Mucosa of descending colon (tissue), 3 donors: ENCODE measurements around the gene SLC6A17. TPM values are rescaled to one million over a fixed set of nuclear protein-coding genes. Genes with fewer than 3 reads are reported as not detected.

Source experiments
- ATAC-seq: fragments of 200-7000 bp; cut with Tn5 transposase; one replicate; pipeline ENCODE4 v1.9.1; 2020; ENCODE audit warnings: mild to moderate bottlenecking, moderate library complexity
- DNase-seq, 3 donors: peaks; one replicate each; pipeline ENCODE4 v3.0.0-alpha.2; 2020
- H3K36me3 ChIP-seq: fragments of 200-600 bp; one replicate; pipeline ENCODE4 v1.8.0; 2021; ENCODE audit warnings: low read depth, mild to moderate bottlenecking
- H3K4me1 ChIP-seq: fragments of 200-600 bp; one replicate; pipeline ENCODE4 v1.8.0; 2021; ENCODE audit warnings: low read depth, mild to moderate bottlenecking
- H3K4me3 ChIP-seq: fragments of 200-600 bp; one replicate; pipeline ENCODE4 v1.8.0; 2021; ENCODE audit warnings: mild to moderate bottlenecking
- H3K9me3 ChIP-seq: fragments of 200-600 bp; one replicate; pipeline ENCODE4 v1.8.0; 2021; ENCODE audit warnings: mild to moderate bottlenecking
- intact Hi-C, 2 donors: fragments of 100-400 bp; cut with DNase I in 1 of 2; cut with micrococcal nuclease in 1 of 2; formaldehyde crosslinking; loops; one replicate each; pipeline versions ENCODE4 v1.11.0 to v1.11.1; 2022; cut with DNase I, micrococcal nuclease
- total RNA-seq, 3 donors: library from RNA; stranded (reverse); fragmentation: NEBNext Ultra II Directional in 2 of 3; extraction: Animal tissue kit (Norgen Biotek cat#: 25700) in 2 of 3; gene quantifications; one replicate each; pipeline versions ENCODE4 v1.2.1 to v1.2.4, GENCODE V29; 2021 to 2023
- TF ChIP-seq, protein P1 (sequence below): fragments of 200-600 bp; IDR thresholded peaks from one replicate; pipeline ENCODE4 v1.8.0; 2022; ENCODE audit warnings: antibody characterized with exemption, mild to moderate bottlenecking
- donor health status: DM: no; HTN: no; CAD: no; lungs with moderate emphysema.
- donor health status: DM: no; HTN: no; CAD: no.
- donor health status: DM: no; HTN: yes; CAD: no.

SLC6A17 gene
- total RNA-seq, 3 donors from 2014 or later: 0.06 to 0.73 (median 0.10) TPM

GRCh38 chr1:110160538-110161100 lies 10.3 kb downstream of the SLC6A17 start:
- Histone ChIP-seq H3K9me3 (no peaks in the 10 kb centered on the region), H3K36me3 (no peaks in the 10 kb centered on the region), H3K4me3 (no peak overlapping the region), H3K4me1 (no peaks in the 10 kb centered on the region)
- no peak for ATAC-seq
- intact Hi-C loops: no loop called here
- TF ChIP-seq, protein P1, sequence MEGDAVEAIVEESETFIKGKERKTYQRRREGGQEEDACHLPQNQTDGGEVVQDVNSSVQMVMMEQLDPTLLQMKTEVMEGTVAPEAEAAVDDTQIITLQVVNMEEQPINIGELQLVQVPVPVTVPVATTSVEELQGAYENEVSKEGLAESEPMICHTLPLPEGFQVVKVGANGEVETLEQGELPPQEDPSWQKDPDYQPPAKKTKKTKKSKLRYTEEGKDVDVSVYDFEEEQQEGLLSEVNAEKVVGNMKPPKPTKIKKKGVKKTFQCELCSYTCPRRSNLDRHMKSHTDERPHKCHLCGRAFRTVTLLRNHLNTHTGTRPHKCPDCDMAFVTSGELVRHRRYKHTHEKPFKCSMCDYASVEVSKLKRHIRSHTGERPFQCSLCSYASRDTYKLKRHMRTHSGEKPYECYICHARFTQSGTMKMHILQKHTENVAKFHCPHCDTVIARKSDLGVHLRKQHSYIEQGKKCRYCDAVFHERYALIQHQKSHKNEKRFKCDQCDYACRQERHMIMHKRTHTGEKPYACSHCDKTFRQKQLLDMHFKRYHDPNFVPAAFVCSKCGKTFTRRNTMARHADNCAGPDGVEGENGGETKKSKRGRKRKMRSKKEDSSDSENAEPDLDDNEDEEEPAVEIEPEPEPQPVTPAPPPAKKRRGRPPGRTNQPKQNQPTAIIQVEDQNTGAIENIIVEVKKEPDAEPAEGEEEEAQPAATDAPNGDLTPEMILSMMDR: no peak
- DNase-seq: no peak

DNA sequence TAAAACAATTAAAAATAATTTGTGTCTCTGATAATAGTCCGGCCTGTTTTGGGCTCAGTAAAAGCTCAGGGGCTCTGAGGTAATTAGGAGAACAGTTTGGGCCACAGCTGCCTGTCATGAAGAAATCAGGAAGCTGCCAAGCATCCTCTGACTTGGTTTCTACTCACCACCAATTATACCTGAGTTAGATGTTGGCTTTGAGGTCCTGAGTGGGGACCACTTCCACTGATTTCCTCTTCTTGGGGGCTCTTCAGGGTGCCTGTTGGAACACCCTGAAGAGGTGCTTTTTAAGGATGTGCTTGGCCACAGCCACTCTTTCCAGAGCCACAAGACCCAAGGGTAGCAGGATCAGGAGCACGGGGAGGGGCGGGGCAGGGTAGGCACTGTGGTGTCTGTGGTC lies 10.9 kb downstream of the SLC6A17 start:
- intact Hi-C loops: no loop called here
- H3K9me3 ChIP-seq: no peaks in the 10 kb centered on the region
- no peak overlapping the region for H3K4me3 ChIP-seq
- no peaks in the 10 kb centered on the region for H3K36me3 ChIP-seq
- TF ChIP-seq, protein P1: no peak
- DNase-seq: no peak
- ATAC-seq: no peak
- no peaks in the 10 kb centered on the region for H3K4me1 ChIP-seq

DNA sequence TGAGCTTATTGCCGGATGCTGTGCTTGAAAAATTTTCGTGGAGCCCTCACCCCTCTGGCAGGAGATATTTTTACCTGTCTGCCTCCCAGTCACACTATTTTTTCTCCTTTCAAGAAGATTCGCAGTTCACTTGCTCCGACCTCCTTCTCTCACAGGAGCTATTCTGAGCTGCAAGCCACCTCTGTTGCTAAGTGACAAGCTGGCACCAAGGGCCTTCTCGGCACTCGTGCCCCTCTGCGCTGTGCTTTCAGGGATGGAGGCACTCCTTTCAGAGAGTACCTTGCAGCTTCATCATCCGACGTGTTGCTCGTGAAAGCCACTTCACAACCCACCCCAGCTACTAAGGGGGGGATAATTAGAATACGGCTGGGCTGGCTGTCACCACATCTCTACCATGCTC lies 11.6 kb downstream of the SLC6A17 start:
- no peaks in the 10 kb centered on the region for H3K4me1 ChIP-seq
- intact Hi-C loops: no loop called here
- DNase-seq (no peak), ATAC-seq (no peak)
- H3K36me3 ChIP-seq: no peaks in the 10 kb centered on the region
- H3K4me3 ChIP-seq: no peak overlapping the region
- TF ChIP-seq, protein P1: no peak
- H3K9me3 ChIP-seq: no peaks in the 10 kb centered on the region

DNA sequence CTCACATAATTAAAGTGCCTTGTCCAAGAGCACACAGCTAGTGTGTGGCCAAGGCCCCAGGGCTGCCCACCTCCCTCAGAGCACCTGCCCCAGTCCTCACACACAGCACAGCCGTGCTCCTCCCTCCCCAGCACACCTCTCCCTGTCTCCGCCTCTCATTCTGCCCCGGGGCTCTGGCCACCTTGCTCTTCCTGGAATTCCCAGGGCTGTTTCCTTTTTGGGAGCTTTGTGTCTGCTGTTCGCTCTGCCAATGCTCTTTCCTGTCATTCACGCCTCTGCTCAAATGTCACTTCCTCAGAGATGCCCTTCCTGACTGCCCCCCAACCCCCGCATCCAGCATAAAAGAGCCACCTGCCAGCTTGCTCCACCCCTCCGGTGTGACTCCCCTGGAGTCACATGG lies 13.3 kb downstream of the SLC6A17 start:
- ATAC-seq (no peak), DNase-seq (no peak)
- H3K36me3 ChIP-seq: no peaks in the 10 kb centered on the region
- H3K4me3 ChIP-seq: no peak overlapping the region
- no peaks in the 10 kb centered on the region for H3K9me3 ChIP-seq
- TF ChIP-seq, protein P1: no peak
- intact Hi-C loops: no loop called here
- no peaks in the 10 kb centered on the region for H3K4me1 ChIP-seq

GRCh38 chr1:110164725-110165350 lies 14.5 kb downstream of the SLC6A17 start:
- DNase-seq (no peak), ATAC-seq (no peak)
- TF ChIP-seq, protein P1: no peak
- Histone ChIP-seq H3K4me1 (no peaks in the 10 kb centered on the region), H3K36me3 (no peaks in the 10 kb centered on the region), H3K9me3 (no peaks in the 10 kb centered on the region), H3K4me3 (no peak overlapping the region)
- intact Hi-C loops: no loop called here
